Neural cell (in vitro differentiated cells): ENCODE data around the gene BET1. TPM values are rescaled to one million over a fixed set of nuclear protein-coding genes. Genes with fewer than 3 reads are reported as not detected.

Experiments
- H2AFZ ChIP-seq: fragments of 200-600, 300-800 bp; sonication (generic), shearing (Covaris generic); 2 replicates; pipeline ENCODE4 v1.6.0; 2014; ENCODE audit warnings: low read depth, mild to moderate bottlenecking, antibody characterized with exemption, low read length, moderate library complexity
- H3F3A ChIP-seq: fragments of 200-600 bp; shearing (Covaris generic); 2 replicates; pipeline ENCODE4 v1.6.1; 2016; ENCODE audit warnings: mild to moderate bottlenecking, moderate library complexity, mixed read lengths, antibody characterized with exemption, low read length; ENCODE audit not compliant: insufficient read depth, poor library complexity, severe bottlenecking
- H3K27ac ChIP-seq: fragments of 200-600, 300-800 bp; sonication (generic), shearing (Covaris generic); 2 replicates; pipeline ENCODE4 v1.5.1; 2014; ENCODE audit warnings: mild to moderate bottlenecking, low read length, moderate library complexity
- H3K27me3 ChIP-seq: fragments of 300-800, 200-600 bp; sonication (generic), shearing (Covaris generic); 2 replicates; pipeline ENCODE4 v1.6.0; 2014; ENCODE audit warnings: mild to moderate bottlenecking, low read depth, low read length, moderate library complexity; ENCODE audit not compliant: insufficient read depth
- H3K36me3 ChIP-seq: fragments of 300-800, 200-600 bp; sonication (generic), shearing (Covaris generic); 2 replicates; pipeline ENCODE4 v1.5.1; 2014; ENCODE audit warnings: mild to moderate bottlenecking, antibody characterized with exemption, low read length, moderate library complexity; ENCODE audit not compliant: insufficient read depth
- H3K4me2 ChIP-seq: fragments of 300-800, 200-600 bp; sonication (generic), shearing (Covaris generic); 2 replicates; pipeline ENCODE4 v1.6.0; 2014; ENCODE audit warnings: mild to moderate bottlenecking, low read length
- H3K4me3 ChIP-seq: fragments of 300-800, 200-600 bp; sonication (generic), shearing (Covaris generic); 2 replicates; pipeline ENCODE4 v1.5.1; 2014; ENCODE audit warnings: mild to moderate bottlenecking, low read length, moderate library complexity
- H3K79me2 ChIP-seq: fragments of 200-600 bp; shearing (Covaris generic); replicated peaks from 2 replicates; pipeline ENCODE4 v1.6.0; 2014; ENCODE audit warnings: mild to moderate bottlenecking, low read length, moderate library complexity; ENCODE audit not compliant: insufficient read depth
- H3K9ac ChIP-seq: fragments of 300-800, 200-600 bp; sonication (generic), shearing (Covaris generic); 2 replicates; pipeline ENCODE4 v1.6.1; 2016; ENCODE audit warnings: mild to moderate bottlenecking, low read length, mixed read lengths
- H3K9me2 ChIP-seq: fragments of 200-600 bp; shearing (Covaris generic); 2 replicates; pipeline ENCODE4 v1.6.1; 2016; ENCODE audit warnings: mild to moderate bottlenecking, low read length, mixed read lengths; ENCODE audit not compliant: insufficient read depth
- H3K9me3 ChIP-seq: fragments of 200-600, 300-800 bp; sonication (generic), shearing (Covaris generic); 2 replicates; pipeline ENCODE4 v1.6.1; 2016; ENCODE audit warnings: mild to moderate bottlenecking, mixed run types, low read length, moderate library complexity, mixed read lengths
- H4K20me1 ChIP-seq: fragments of 200-600 bp; shearing (Covaris generic); 2 replicates; pipeline ENCODE4 v1.6.1; 2016; ENCODE audit warnings: mild to moderate bottlenecking, mixed run types; ENCODE audit not compliant: insufficient read depth
- EP300 ChIP-seq: fragments of 450-650 bp; conservative IDR thresholded peaks from 2 replicates; pipeline ENCODE4 v1.6.1; 2014; ENCODE audit warnings: antibody characterized with exemption, mild to moderate bottlenecking, moderate library complexity; ENCODE audit not compliant: poor library complexity, severe bottlenecking
- EZH2 ChIP-seq: fragments of 200-600, 300-800 bp; shearing (Covaris generic), sonication (generic); IDR thresholded peaks from 2 replicates; pipeline ENCODE4 v1.6.1; 2014; ENCODE audit warnings: antibody characterized with exemption, low read length, borderline replicate concordance, mild to moderate bottlenecking; ENCODE audit not compliant: insufficient read depth, poor library complexity, severe bottlenecking
- MXI1 ChIP-seq: fragments of 450-650 bp; conservative IDR thresholded peaks from 2 replicates; pipeline ENCODE4 v1.6.1; 2014; ENCODE audit warnings: antibody characterized with exemption, mild to moderate bottlenecking; ENCODE audit not compliant: poor library complexity, severe bottlenecking
- POLR2AphosphoS5 ChIP-seq: IDR thresholded peaks from 2 replicates; pipeline ENCODE4 v1.6.1; 2012
- RAD21 ChIP-seq: fragments of 450-650 bp; conservative IDR thresholded peaks from 2 replicates; pipeline ENCODE4 v1.6.1; 2014; ENCODE audit warnings: antibody characterized with exemption, mild to moderate bottlenecking, moderate library complexity
- SMC3 ChIP-seq: fragments of 450-650 bp; conservative IDR thresholded peaks from 2 replicates; pipeline ENCODE4 v1.6.1; 2014; ENCODE audit warnings: antibody characterized with exemption, mild to moderate bottlenecking, moderate library complexity; ENCODE audit not compliant: poor library complexity
- TAF1 ChIP-seq: IDR thresholded peaks from 2 replicates; pipeline ENCODE4 v1.6.1; 2012; ENCODE audit warnings: low read depth
- polyA plus RNA-seq: library from polyadenylated mRNA; depleted of rRNA; stranded (reverse); fragments of >200 nt; gene quantifications from 2 replicates; pipeline ENCODE4 v1.2.3, GENCODE V29; 2014
- TF ChIP-seq, protein P1 (sequence below): fragments of 450-650 bp; IDR thresholded peaks from 2 replicates; pipeline ENCODE4 v1.5.1; 2014; ENCODE audit warnings: antibody characterized with exemption, mild to moderate bottlenecking, moderate library complexity; ENCODE audit not compliant: poor library complexity, severe bottlenecking
- TF ChIP-seq, protein P2 (sequence below): IDR thresholded peaks from 2 replicates; pipeline ENCODE4 v1.6.1; 2012; ENCODE audit warnings: borderline replicate concordance

Gene BET1
- polyA plus RNA-seq, 1 donor from 2014 or later, result 49.9 TPM

DNA sequence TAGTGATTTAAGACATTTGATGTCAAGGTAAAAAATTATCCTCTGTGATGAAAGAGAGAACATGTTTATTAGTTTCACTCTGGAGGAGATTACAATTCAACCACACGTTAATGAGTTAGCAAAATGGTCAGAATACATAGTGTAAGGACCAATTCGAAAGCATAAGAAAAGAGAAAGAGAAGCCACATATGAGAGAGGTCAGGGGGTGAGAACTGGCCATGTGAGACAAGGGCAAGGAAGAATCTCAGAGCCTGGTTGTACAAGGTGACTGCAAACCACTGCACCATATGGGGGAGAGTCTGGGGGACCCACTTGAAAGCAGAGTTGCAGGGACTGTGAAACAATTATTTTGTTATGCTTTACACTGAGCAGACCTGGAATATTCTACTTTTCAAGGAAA lies 27.7 kb upstream of the BET1 start:
- Histone ChIP-seq H3K4me2 (no peak overlapping the region), H3K9ac (no peak overlapping the region), H3K9me2 (no peaks in the 10 kb centered on the region), H3K27ac (no peak overlapping the region), H3K36me3 (no peaks in the 10 kb centered on the region), H3F3A (no peaks in the 10 kb centered on the region), H3K27me3 (no peaks in the 10 kb centered on the region), H3K79me2 (no peaks in the 10 kb centered on the region), H2AFZ (no peak overlapping the region), H3K9me3 (no peaks in the 10 kb centered on the region), H4K20me1 (no peaks in the 10 kb centered on the region), H3K4me3 (no peak overlapping the region)
- TF ChIP-seq, protein P1, sequence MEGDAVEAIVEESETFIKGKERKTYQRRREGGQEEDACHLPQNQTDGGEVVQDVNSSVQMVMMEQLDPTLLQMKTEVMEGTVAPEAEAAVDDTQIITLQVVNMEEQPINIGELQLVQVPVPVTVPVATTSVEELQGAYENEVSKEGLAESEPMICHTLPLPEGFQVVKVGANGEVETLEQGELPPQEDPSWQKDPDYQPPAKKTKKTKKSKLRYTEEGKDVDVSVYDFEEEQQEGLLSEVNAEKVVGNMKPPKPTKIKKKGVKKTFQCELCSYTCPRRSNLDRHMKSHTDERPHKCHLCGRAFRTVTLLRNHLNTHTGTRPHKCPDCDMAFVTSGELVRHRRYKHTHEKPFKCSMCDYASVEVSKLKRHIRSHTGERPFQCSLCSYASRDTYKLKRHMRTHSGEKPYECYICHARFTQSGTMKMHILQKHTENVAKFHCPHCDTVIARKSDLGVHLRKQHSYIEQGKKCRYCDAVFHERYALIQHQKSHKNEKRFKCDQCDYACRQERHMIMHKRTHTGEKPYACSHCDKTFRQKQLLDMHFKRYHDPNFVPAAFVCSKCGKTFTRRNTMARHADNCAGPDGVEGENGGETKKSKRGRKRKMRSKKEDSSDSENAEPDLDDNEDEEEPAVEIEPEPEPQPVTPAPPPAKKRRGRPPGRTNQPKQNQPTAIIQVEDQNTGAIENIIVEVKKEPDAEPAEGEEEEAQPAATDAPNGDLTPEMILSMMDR, result no peak
- TF ChIP-seq EZH2 (no peak), TAF1 (no peak), RAD21 (no peak), MXI1 (no peak), POLR2AphosphoS5 (no peak), EP300 (no peak), SMC3 (no peak)
- TF ChIP-seq, protein P2, sequence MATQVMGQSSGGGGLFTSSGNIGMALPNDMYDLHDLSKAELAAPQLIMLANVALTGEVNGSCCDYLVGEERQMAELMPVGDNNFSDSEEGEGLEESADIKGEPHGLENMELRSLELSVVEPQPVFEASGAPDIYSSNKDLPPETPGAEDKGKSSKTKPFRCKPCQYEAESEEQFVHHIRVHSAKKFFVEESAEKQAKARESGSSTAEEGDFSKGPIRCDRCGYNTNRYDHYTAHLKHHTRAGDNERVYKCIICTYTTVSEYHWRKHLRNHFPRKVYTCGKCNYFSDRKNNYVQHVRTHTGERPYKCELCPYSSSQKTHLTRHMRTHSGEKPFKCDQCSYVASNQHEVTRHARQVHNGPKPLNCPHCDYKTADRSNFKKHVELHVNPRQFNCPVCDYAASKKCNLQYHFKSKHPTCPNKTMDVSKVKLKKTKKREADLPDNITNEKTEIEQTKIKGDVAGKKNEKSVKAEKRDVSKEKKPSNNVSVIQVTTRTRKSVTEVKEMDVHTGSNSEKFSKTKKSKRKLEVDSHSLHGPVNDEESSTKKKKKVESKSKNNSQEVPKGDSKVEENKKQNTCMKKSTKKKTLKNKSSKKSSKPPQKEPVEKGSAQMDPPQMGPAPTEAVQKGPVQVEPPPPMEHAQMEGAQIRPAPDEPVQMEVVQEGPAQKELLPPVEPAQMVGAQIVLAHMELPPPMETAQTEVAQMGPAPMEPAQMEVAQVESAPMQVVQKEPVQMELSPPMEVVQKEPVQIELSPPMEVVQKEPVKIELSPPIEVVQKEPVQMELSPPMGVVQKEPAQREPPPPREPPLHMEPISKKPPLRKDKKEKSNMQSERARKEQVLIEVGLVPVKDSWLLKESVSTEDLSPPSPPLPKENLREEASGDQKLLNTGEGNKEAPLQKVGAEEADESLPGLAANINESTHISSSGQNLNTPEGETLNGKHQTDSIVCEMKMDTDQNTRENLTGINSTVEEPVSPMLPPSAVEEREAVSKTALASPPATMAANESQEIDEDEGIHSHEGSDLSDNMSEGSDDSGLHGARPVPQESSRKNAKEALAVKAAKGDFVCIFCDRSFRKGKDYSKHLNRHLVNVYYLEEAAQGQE, result no peak

DNA sequence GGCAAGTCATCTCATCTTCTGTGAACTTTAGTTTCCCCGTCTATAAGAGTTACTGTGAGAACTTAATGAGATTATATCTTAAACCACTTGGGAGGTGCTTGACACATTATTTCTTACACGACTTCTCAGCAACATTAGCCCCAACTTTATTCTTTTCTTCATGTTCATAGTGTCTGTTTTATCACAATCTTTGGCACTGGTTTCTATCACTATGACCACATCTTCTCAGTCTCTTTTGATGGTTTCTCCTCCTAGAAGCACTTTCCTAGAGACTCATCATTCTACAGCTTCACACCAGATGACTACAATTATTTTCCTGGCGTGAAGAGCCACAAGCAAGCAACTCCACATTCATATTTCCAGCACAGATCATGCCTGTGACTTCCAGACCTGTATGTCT lies 26.5 kb upstream of the BET1 start:
- Histone ChIP-seq H3K4me3 (no peak overlapping the region), H3F3A (no peaks in the 10 kb centered on the region), H3K27ac (no peak overlapping the region), H3K9me2 (no peaks in the 10 kb centered on the region), H3K36me3 (no peaks in the 10 kb centered on the region), H3K9me3 (no peaks in the 10 kb centered on the region), H2AFZ (no peak overlapping the region), H4K20me1 (no peaks in the 10 kb centered on the region), H3K79me2 (no peaks in the 10 kb centered on the region), H3K9ac (no peak overlapping the region), H3K27me3 (no peaks in the 10 kb centered on the region), H3K4me2 (no peak overlapping the region)
- TF ChIP-seq, protein P2, result no peak
- TF ChIP-seq RAD21 (no peak), EZH2 (no peak), EP300 (no peak), POLR2AphosphoS5 (no peak), MXI1 (no peak), TAF1 (no peak)
